ENCODE results near the gene NUP37.
"Not testable (repeated sequence)": the region's sequence is repeated elsewhere in the genome, so short reads cannot be mapped to it uniquely, and the experiment has no call there.

The NUP37 gene

DNA sequence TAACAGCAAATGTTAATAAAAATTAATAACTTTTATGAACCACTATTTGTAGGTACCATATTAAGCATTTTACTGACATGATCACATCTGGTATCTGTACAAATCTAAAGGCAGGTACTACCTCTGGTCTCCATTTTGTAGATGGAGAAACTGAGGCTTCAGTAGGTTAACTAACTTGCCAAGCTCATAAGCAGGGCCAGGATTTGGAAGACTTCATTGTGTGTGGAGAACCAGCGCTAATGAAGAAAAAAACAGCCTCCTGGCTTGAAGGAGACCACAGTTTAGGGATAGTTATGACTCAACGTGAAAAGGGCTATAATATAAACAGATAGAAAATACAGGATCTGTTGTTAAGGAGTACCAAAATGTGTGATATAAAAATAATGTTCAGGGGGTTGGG, 1.0 kb downstream of the NUP37 start:
- peak overlapping the region in 1 of 2 donors; percentile 94 for H3K27ac Mint-ChIP-seq
- peaks cover 25% of the 10 kb centered on the region for H3K36me3 Mint-ChIP-seq (ENCODE audit: insufficient read depth)
- H3K4me1 Mint-ChIP-seq (ENCODE audit: low read depth in 2 of 2), result peaks cover 14 to 19% of the 10 kb centered on the region in 2 donors

DNA sequence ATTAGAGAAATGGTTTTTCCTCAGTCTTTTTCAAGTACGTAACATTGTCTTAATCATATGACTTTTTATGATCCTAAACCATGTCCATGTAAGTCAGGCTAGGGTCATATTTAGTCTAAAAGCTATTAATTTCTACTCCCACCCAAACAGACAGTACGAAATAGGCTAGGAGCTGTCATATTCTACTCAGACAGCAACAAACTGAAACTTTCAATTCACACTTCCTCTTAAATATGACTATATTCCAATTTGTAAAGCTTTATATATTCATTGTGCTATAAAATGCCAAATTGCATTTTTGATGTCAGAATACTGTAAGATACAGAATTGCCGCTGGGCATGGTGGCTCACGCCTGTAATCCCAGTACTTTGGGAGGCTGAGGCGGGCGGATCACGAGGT, 3.5 kb downstream of the NUP37 start:
- no peak overlapping the region for H3K27ac Mint-ChIP-seq
- H3K27me3 Mint-ChIP-seq, result no peaks in the 10 kb centered on the region

More for the DNA sequence above, 1.0 kb downstream of the NUP37 start:
- peak overlapping the region; percentile 82 to 90 for H3K4me3 Mint-ChIP-seq
- ATAC-seq (replicated peaks), result no peak
- no peak for DNase-seq
- H3K27me3 Mint-ChIP-seq, result no peaks in the 10 kb centered on the region
- no peaks in the 10 kb centered on the region for H3K9me3 Mint-ChIP-seq

DNA sequence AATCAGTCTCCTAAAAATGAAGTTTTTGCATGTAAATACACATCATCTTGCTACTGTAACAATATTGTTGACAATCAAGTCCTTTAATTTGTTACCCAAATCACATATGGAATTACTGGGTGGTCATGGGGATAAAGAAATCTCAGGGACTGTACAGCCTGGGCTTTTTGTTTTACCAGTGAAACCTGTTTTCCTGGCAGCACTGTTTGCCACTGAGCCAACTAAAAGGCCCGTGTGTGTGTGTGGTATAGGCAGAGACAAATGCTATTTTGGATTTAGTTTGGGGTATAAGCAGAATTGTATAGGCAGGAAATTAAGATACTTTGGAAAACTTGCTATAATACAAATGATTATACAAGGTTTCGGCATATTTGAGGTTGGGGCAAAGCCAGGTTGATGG, 5.7 kb downstream of the NUP37 start:
- no peaks in the 10 kb centered on the region for H3K9me3 Mint-ChIP-seq
- DNase-seq (no peak), ATAC-seq (replicated peaks) (no peak)
- H3K36me3 Mint-ChIP-seq (ENCODE audit: insufficient read depth), result peaks cover 29% of the 10 kb centered on the region
- no peak overlapping the region for H3K27ac Mint-ChIP-seq
- no peaks in the 10 kb centered on the region for H3K27me3 Mint-ChIP-seq
- no peak overlapping the region for H3K4me3 Mint-ChIP-seq
- peaks cover 2 to 14% of the 10 kb centered on the region in 2 donors for H3K4me1 Mint-ChIP-seq (ENCODE audit: low read depth in 2 of 2)

More for the DNA sequence above, 3.5 kb downstream of the NUP37 start:
- no peak for DNase-seq
- ATAC-seq (replicated peaks), result no peak
- Mint-ChIP-seq H3K36me3 (ENCODE audit: insufficient read depth) (peaks cover 25% of the 10 kb centered on the region), H3K9me3 (no peaks in the 10 kb centered on the region), H3K4me1 (ENCODE audit: low read depth in 2 of 2) (peaks cover 14 to 19% of the 10 kb centered on the region in 2 donors), H3K4me3 (no peak overlapping the region)

DNA sequence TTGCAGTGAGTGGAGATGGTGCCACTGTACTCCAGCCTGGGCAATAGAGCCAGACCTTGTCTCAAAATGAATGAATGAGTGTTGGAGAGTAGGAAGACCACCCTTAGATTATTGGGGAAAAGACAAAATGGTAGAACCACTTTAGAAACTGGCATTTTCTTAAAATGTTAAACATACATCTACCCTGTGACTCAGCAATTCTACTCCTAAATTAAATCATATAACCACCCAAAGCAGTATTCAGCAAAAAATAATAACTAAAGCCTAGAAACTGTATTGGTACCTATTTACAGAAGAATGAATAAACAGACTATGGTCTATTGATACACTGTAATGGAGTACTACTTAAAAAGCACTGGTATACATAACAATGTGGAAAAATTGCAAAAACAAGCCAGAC, 9.1 kb downstream of the NUP37 start:
- Mint-ChIP-seq H3K36me3 (ENCODE audit: insufficient read depth) (peaks cover 30% of the 10 kb centered on the region), H3K4me1 (ENCODE audit: low read depth in 2 of 2) (peaks cover 2 to 19% of the 10 kb centered on the region in 2 donors), H3K9me3 (no peaks in the 10 kb centered on the region), H3K4me3 (no peak overlapping the region), H3K27me3 (no peaks in the 10 kb centered on the region), H3K27ac (no peak overlapping the region)
- DNase-seq (no peak), ATAC-seq (replicated peaks) (no peak)

DNA sequence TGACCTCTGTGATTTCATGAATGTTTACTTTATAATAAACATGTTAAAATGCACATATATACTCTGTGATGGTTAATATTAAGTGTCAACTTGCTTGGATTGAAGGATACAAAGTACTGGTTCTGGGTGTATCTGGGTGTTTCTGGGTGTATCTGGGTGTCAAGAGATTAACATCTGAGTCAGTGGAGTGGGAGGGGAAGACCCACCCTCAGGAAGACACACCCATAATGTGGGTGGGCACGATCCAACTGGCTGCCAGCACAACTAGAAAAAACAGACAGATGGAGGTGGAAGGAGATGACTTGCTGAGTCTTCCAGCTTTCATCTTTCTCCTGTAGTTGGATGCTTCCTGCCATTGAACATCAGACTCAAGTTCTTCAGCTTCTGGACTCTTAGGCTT, 11.9 kb downstream of the NUP37 start:
- ATAC-seq (replicated peaks) (no peak), DNase-seq (no peak)
- no peak overlapping the region for H3K4me3 Mint-ChIP-seq
- H3K36me3 Mint-ChIP-seq (ENCODE audit: insufficient read depth), result peaks cover 46% of the 10 kb centered on the region
- H3K4me1 Mint-ChIP-seq (ENCODE audit: low read depth in 2 of 2), result peaks cover 2 to 16% of the 10 kb centered on the region in 2 donors
- H3K27me3 Mint-ChIP-seq, result no peaks in the 10 kb centered on the region
- no peaks in the 10 kb centered on the region for H3K9me3 Mint-ChIP-seq
- no peak overlapping the region for H3K27ac Mint-ChIP-seq

DNA sequence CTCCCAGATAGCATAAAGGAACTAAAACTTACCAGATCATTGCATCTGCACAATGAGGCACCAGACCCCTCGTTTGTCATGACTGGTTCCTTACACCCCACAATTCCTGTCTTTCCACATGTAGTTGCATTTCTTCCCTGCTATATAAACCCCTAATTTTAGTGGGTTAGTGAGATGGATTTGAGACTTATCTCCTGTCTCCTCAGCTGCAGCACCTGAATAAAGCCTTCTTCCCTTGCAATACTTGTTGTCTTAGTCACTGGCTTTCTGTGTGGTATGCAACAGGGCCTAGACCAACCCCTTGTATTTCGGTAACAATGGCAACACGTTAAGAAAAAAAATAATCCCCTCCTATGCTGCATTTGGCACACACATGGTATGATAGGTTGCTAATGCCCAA, 13.0 kb downstream of the NUP37 start:
- ATAC-seq (replicated peaks) (no peak), DNase-seq (no peak)
- Mint-ChIP-seq H3K4me3 (no peak overlapping the region), H3K27ac (no peak overlapping the region), H3K36me3 (ENCODE audit: insufficient read depth) (peaks cover 46% of the 10 kb centered on the region), H3K4me1 (ENCODE audit: low read depth in 2 of 2) (peaks cover 2 to 16% of the 10 kb centered on the region in 2 donors), H3K27me3 (no peaks in the 10 kb centered on the region), H3K9me3 (no peaks in the 10 kb centered on the region)

DNA sequence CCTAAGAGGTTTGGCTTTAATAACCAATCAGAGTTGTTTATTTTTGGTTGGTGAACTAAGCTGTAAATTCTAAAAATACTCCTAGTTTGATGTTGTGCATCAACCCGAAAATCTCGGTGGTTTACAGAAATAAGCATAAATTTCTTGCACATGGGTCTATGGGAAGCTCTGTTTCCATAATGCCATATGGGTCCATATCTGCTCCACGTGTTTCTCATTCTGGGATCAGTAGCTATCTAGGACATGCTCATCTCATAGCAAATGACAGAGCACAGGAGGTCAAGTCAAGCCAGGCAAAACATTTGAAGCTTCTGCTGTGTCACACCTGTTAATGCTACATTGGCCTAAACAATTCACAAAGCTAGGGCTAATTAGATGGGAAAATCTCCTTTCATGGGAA, 23.1 kb downstream of the NUP37 start:
- ATAC-seq (replicated peaks) (no peak), DNase-seq (no peak)
- no peak overlapping the region for H3K27ac Mint-ChIP-seq
- H3K4me1 Mint-ChIP-seq (ENCODE audit: low read depth in 2 of 2), result no peaks in the 10 kb centered on the region
- H3K36me3 Mint-ChIP-seq (ENCODE audit: insufficient read depth), result peaks cover 28% of the 10 kb centered on the region
- no peak overlapping the region for H3K4me3 Mint-ChIP-seq
- no peaks in the 10 kb centered on the region for H3K9me3 Mint-ChIP-seq
- H3K27me3 Mint-ChIP-seq, result no peaks in the 10 kb centered on the region

DNA sequence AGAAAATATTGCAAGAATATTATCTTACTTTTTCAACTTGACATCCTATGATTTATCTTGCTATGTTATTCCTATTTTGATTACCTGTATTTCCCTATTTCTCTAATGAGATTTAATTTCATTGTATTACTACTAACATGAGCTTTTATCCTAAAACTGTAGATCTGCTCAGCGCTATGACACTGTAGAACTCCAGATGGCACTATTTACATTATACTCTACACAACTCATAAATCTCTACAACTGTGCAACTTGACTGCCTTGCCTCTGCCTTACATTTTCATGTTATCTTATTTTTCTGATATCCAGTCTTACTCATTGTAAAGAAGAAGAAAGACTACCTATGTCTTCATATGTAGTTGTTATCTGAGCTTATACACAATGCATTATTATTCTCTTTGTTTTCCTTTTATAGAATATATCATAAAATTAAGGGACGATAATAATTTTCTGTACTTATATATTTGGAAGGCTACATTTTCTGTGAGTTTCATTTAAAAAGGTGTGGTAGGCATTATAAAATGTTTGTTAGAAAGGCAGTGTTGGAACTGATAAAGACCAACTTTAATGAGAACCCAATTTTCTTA, 24.1 kb downstream of the NUP37 start:
- DNase-seq (no peak), ATAC-seq (replicated peaks) (no peak)
- Mint-ChIP-seq H3K27me3 (no peaks in the 10 kb centered on the region), H3K4me1 (ENCODE audit: low read depth in 2 of 2) (no peaks in the 10 kb centered on the region), H3K4me3 (no peak overlapping the region), H3K36me3 (ENCODE audit: insufficient read depth) (peaks cover 23% of the 10 kb centered on the region), H3K9me3 (no peaks in the 10 kb centered on the region), H3K27ac (no peak overlapping the region)

DNA sequence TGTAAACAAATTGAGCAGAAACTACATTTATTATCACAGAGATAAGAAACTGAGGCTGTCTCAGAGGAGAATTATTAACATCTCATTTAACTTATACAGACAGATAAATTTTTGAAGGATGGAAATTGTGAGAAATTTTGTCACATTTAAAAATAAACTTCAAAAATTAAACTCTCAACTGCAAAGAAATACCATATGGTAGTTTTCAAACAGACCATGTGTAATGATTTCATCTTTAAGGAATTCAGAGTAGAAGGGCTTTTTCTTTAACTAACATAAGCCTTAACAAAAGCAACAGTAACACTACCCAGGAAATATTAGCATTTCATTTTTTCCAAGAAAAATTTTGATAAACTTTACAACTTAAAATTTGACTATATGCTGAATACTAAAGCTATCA, 26.6 kb downstream of the NUP37 start:
- no peak for DNase-seq
- no peaks in the 10 kb centered on the region for H3K4me1 Mint-ChIP-seq (ENCODE audit: low read depth in 2 of 2)

DNA sequence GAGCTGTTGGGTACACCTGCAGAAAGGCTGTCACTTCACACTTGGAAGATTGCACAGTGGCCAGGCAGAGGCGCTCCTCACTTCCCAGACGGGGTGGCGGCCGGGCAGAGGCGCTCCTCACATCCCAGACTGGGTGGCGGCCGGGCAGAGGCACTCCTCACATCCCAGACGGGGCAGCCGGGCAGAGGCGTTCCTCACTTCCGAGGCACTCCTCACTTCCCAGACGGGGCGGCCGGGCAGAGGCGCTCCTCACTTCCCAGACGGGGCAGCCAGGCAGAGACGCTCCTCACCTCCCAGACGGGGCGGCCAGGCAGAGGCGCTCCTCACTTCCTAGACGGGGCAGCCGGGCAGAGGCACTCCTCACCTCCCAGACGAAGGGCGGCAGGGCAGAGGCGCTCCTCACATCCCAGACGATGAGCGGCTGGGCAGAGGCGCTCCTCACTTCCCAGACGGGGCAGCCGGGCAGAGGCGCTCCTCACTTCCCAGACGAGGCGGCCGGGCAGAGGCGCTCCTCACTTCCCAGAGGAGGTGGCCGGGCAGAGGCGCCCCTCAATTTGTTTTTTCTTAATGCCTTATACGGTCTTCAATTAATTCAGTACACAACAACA, 30.6 kb downstream of the NUP37 start:
- H3K36me3 Mint-ChIP-seq (ENCODE audit: insufficient read depth); ATAC-seq (replicated peaks); H3K27me3 Mint-ChIP-seq; H3K9me3 Mint-ChIP-seq; H3K4me1 Mint-ChIP-seq (ENCODE audit: low read depth in 2 of 2); H3K4me3 Mint-ChIP-seq; H3K27ac Mint-ChIP-seq; DNase-seq: not testable (repeated sequence)

More for the DNA sequence above, 26.6 kb downstream of the NUP37 start:
- Mint-ChIP-seq H3K36me3 (ENCODE audit: insufficient read depth) (peaks cover 15% of the 10 kb centered on the region), H3K27me3 (no peaks in the 10 kb centered on the region), H3K9me3 (no peaks in the 10 kb centered on the region), H3K4me3 (no peak overlapping the region), H3K27ac (no peak overlapping the region)
- no peak for ATAC-seq (replicated peaks)

DNA sequence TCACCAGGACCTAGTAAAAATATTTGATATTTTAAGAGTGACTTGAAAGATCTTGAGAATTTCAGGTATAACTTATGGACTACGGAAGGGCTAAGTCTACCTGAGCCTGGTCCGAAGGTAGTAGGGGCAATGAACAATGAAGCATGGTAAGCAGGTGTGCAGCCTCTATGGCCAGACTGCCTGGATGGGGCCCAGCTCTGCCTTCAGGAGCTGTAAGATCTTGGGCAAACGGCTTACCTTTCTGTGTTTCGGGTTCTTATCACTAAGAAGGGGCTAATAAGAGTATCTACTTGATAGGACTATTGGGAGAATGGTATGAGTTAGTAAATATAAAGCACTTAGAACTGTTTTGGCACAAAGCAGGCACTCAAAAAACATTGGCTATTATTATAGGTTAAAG, 39.1 kb downstream of the NUP37 start:
- Mint-ChIP-seq H3K27me3 (no peaks in the 10 kb centered on the region), H3K4me3 (no peak overlapping the region), H3K9me3 (no peaks in the 10 kb centered on the region), H3K36me3 (ENCODE audit: insufficient read depth) (peaks cover 30% of the 10 kb centered on the region), H3K27ac (peak overlapping the region in 1 of 2 donors; percentile 5), H3K4me1 (ENCODE audit: low read depth in 2 of 2) (no peaks in the 10 kb centered on the region)
- no peak for ATAC-seq (replicated peaks)
- DNase-seq, result no peak

DNA sequence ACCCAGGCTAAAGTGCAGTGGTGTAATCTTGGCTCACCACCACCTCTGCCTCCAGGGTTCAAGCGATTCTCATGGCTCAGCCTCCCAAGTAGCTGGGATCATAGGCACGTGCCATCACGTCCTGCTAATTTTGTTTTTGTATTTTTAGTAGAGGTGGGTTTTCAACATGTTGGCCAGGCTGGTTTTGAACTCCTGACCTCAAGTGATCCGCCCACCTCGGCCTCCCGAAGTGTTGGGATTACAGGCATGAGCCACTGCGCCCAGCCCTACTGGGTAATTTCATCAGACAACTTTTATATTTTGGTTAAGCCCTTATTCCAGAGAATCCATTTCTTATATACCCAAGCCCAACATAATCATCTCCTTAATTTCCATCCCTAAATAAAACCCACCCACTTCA, 47.8 kb downstream of the NUP37 start:
- H3K27ac Mint-ChIP-seq; H3K4me1 Mint-ChIP-seq (ENCODE audit: low read depth in 2 of 2); H3K27me3 Mint-ChIP-seq; ATAC-seq (replicated peaks); H3K4me3 Mint-ChIP-seq; H3K9me3 Mint-ChIP-seq; DNase-seq: not testable (repeated sequence)
- peaks cover 27% of the 10 kb centered on the region for H3K36me3 Mint-ChIP-seq (ENCODE audit: insufficient read depth)

DNA sequence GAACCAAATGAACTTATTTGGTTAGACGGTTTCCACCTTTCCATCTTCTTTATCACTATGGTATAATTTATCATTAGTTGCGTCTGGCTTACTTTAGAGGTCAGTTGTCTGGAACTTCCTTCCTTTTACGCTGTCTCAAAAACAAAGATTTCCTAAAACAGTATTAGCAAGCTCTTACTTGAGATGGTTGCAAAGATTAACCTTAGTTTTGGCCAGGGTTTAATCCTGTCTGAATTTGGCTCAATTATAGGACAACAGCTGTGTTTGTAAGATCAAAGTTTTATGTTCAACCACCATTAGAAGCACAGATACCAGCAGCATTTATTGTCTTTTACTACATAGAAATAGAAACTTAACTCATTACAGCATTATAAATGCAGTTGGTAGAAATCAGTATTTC, 50.2 kb downstream of the NUP37 start:
- peaks cover 7 to 8% of the 10 kb centered on the region in 2 donors for H3K27me3 Mint-ChIP-seq
- peaks cover 10% of the 10 kb centered on the region for H3K36me3 Mint-ChIP-seq (ENCODE audit: insufficient read depth)
- no peak overlapping the region for H3K27ac Mint-ChIP-seq
- DNase-seq (no peak), ATAC-seq (replicated peaks) (no peak)
- no peaks in the 10 kb centered on the region for H3K9me3 Mint-ChIP-seq
- no peaks in the 10 kb centered on the region for H3K4me1 Mint-ChIP-seq (ENCODE audit: low read depth in 2 of 2)
- no peak overlapping the region for H3K4me3 Mint-ChIP-seq

DNA sequence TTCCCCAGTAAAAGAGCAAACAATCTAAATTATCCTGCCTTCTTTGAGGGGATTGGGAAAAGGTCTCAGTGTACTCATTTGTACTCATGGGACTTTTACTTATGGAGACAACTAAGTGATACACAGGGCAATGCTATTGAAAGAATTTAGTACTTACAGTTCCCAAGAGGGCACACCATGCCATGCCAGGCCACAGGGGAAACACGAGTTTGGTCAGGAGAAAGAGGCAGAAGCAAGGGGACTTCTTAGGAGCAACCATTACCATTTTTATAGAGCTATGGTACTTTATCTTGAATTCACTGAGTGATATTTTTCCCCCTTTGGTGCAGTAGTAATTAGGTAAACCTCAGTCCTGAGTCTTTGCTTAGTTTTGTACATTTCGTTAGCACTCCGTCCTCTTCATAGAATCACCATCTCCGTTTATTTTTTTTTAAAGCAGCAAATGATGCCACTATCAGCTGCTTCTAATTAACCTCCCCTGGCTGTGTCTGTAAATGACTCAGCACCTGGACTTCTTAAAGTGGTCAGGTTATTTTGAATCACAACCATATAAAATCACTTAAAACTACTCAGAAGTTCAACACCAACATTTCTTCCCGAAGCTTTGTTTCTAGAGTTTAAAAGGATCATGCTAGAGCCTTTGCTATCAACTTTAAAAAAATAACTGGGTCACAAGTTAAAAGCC, 52.2 kb downstream of the NUP37 start:
- no peak for DNase-seq
- H3K9me3 Mint-ChIP-seq, result no peaks in the 10 kb centered on the region
- no peaks in the 10 kb centered on the region for H3K4me1 Mint-ChIP-seq (ENCODE audit: low read depth in 2 of 2)
- H3K4me3 Mint-ChIP-seq, result no peak overlapping the region
- no peak overlapping the region for H3K27ac Mint-ChIP-seq
- peaks cover 9 to 14% of the 10 kb centered on the region in 2 donors for H3K27me3 Mint-ChIP-seq
- H3K36me3 Mint-ChIP-seq (ENCODE audit: insufficient read depth), result no peaks in the 10 kb centered on the region
- ATAC-seq (replicated peaks), result no peak

Data from effector memory CD8-positive, alpha-beta T cell (primary cell).